ENCODE data around the gene UTP11. TPM values are rescaled to one million over a fixed set of nuclear protein-coding genes. Genes with fewer than 3 reads are reported as not detected.
A peak's percentile ranks its signal among the peaks of the same experiment; 100 is the strongest.

The UTP11 gene
- total RNA-seq, 1 donor = 38.7 TPM

GRCh38 chr1:38071312-38072256, 59.0 kb downstream of the UTP11 start:
- no peaks in the 10 kb centered on the region for H4K20me1 ChIP-seq (ENCODE audit: insufficient read depth, low read length)
- no peaks in the 10 kb centered on the region for H3K36me3 ChIP-seq (ENCODE audit: insufficient read depth, low read length)
- no peaks in the 10 kb centered on the region for H3K79me2 ChIP-seq (ENCODE audit: insufficient read depth, low read length)
- no peaks in the 10 kb centered on the region for H3K9me3 ChIP-seq (ENCODE audit: low read depth, low read length)
- peaks cover 16% of the 10 kb centered on the region for H3K27me3 ChIP-seq (ENCODE audit: insufficient read depth, low read length)
- no peak overlapping the region for H3K27ac ChIP-seq (ENCODE audit: low read depth, low read length)
- DNase-seq (ENCODE audit: insufficient read length, low spot score, missing footprints) = peak; percentile 82
- no peak overlapping the region for H2AFZ ChIP-seq (ENCODE audit: low read length)
- TF ChIP-seq CTCF (IDR thresholded peaks at IDR 0.05; ENCODE audit: extremely low read depth, low read depth, low read length) = peak; percentile 60
- no peak overlapping the region for H3K4me3 ChIP-seq (ENCODE audit: insufficient read depth, low read length)
- no peak overlapping the region for H3K4me2 ChIP-seq (ENCODE audit: insufficient read depth, low read length)
- no peaks in the 10 kb centered on the region for H3K4me1 ChIP-seq (ENCODE audit: insufficient read depth, low read length)

GRCh38 chr1:38072858-38073257, 60.3 kb downstream of the UTP11 start:
- no peak overlapping the region for H2AFZ ChIP-seq (ENCODE audit: low read length)
- no peaks in the 10 kb centered on the region for H3K79me2 ChIP-seq (ENCODE audit: insufficient read depth, low read length)
- no peak overlapping the region for H3K27ac ChIP-seq (ENCODE audit: low read depth, low read length)
- H3K4me2 ChIP-seq (ENCODE audit: insufficient read depth, low read length) = no peak overlapping the region
- H3K4me3 ChIP-seq (ENCODE audit: insufficient read depth, low read length) = no peak overlapping the region
- H3K27me3 ChIP-seq (ENCODE audit: insufficient read depth, low read length) = peaks cover 13% of the 10 kb centered on the region
- no peak for DNase-seq (ENCODE audit: insufficient read length, low spot score, missing footprints)
- no peaks in the 10 kb centered on the region for H3K4me1 ChIP-seq (ENCODE audit: insufficient read depth, low read length)
- H3K9me3 ChIP-seq (ENCODE audit: low read depth, low read length) = no peaks in the 10 kb centered on the region
- H4K20me1 ChIP-seq (ENCODE audit: insufficient read depth, low read length) = no peaks in the 10 kb centered on the region
- TF ChIP-seq CTCF (IDR thresholded peaks at IDR 0.05; ENCODE audit: extremely low read depth, low read depth, low read length) = no peak
- H3K36me3 ChIP-seq (ENCODE audit: insufficient read depth, low read length) = no peaks in the 10 kb centered on the region

GRCh38 chr1:38073534-38074301, 61.2 kb downstream of the UTP11 start:
- Histone ChIP-seq H4K20me1 (ENCODE audit: insufficient read depth, low read length) (no peaks in the 10 kb centered on the region), H3K27ac (ENCODE audit: low read depth, low read length) (no peak overlapping the region), H3K4me3 (ENCODE audit: insufficient read depth, low read length) (no peak overlapping the region), H3K27me3 (ENCODE audit: insufficient read depth, low read length) (peaks cover 5% of the 10 kb centered on the region), H3K9me3 (ENCODE audit: low read depth, low read length) (no peaks in the 10 kb centered on the region), H3K4me1 (ENCODE audit: insufficient read depth, low read length) (no peaks in the 10 kb centered on the region), H3K4me2 (ENCODE audit: insufficient read depth, low read length) (no peak overlapping the region), H3K79me2 (ENCODE audit: insufficient read depth, low read length) (no peaks in the 10 kb centered on the region), H3K36me3 (ENCODE audit: insufficient read depth, low read length) (no peaks in the 10 kb centered on the region), H2AFZ (ENCODE audit: low read length) (no peak overlapping the region)
- DNase-seq (ENCODE audit: insufficient read length, low spot score, missing footprints) = no peak
- no peak for TF ChIP-seq CTCF (IDR thresholded peaks at IDR 0.05; ENCODE audit: extremely low read depth, low read depth, low read length)

GRCh38 chr1:38074302-38074677, 61.8 kb downstream of the UTP11 start:
- no peak overlapping the region for H2AFZ ChIP-seq (ENCODE audit: low read length)

More at GRCh38 chr1:38074302-38074677, 61.8 kb downstream of the UTP11 start:
- H4K20me1 ChIP-seq (ENCODE audit: insufficient read depth, low read length) = no peaks in the 10 kb centered on the region
- TF ChIP-seq CTCF (IDR thresholded peaks at IDR 0.05; ENCODE audit: extremely low read depth, low read depth, low read length) = no peak
- no peaks in the 10 kb centered on the region for H3K9me3 ChIP-seq (ENCODE audit: low read depth, low read length)
- peaks cover 5% of the 10 kb centered on the region for H3K27me3 ChIP-seq (ENCODE audit: insufficient read depth, low read length)
- no peaks in the 10 kb centered on the region for H3K79me2 ChIP-seq (ENCODE audit: insufficient read depth, low read length)
- H3K36me3 ChIP-seq (ENCODE audit: insufficient read depth, low read length) = no peaks in the 10 kb centered on the region
- no peak overlapping the region for H3K27ac ChIP-seq (ENCODE audit: low read depth, low read length)
- no peak for DNase-seq (ENCODE audit: insufficient read length, low spot score, missing footprints)
- no peak overlapping the region for H3K4me2 ChIP-seq (ENCODE audit: insufficient read depth, low read length)
- no peak overlapping the region for H3K4me3 ChIP-seq (ENCODE audit: insufficient read depth, low read length)
- no peaks in the 10 kb centered on the region for H3K4me1 ChIP-seq (ENCODE audit: insufficient read depth, low read length)

All from osteoblast (primary cell).